C4-2B (cell line): ENCODE results near the gene CDH15.

ENCODE experiments used
- ZFX ChIP-seq: fragments of 450-650 bp; IDR thresholded peaks from 2 replicates; pipeline ENCODE4 v1.6.1; 2017
- TF ChIP-seq, protein P1 (sequence below): fragments of 450-650 bp; conservative IDR thresholded peaks from 2 replicates; pipeline ENCODE4 v1.5.1; 2017; ENCODE audit warnings: mild to moderate bottlenecking

DNA sequence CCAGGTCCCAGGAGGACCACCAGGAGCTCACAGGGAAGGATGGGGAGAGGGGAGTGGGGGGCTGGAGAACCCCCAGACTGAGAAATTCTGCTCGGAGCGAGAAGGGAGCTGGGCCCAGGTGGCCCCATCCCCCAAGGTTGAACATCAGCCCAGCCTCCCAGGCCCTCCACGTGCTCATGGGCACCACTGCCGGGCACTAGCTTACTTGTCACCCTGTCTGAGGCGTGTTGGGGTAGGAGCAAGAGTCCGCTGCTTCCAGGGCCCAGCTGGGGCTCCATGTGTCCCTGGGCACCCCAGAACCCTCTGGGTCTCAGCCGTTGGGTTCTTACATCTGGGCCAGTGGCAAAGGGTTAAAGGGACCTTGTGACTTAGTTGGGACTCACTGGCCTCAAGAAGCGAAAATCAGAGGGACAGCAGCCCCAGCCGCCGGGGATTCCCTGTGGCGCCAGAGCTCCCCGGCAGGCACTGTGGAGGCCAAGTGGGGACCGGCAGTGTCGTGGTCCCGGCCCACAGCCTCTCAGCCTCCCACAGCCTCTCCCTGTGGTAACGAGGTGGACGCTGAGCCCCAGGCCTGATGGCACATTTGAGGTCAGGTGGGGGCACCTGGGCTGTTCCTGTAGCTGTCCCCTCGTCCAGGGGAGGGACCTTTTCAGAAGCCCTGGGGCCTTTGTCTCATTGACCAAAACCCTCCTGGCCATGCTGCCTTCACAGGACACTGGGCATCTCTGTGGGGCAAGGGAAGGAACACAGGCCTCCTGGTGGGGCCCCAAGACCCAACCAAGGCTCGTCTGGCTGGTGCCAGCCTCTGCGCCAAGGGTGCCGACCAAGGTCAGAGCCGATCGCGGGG lies 33.7 kb upstream of the CDH15 start:
- TF ChIP-seq, protein P1, sequence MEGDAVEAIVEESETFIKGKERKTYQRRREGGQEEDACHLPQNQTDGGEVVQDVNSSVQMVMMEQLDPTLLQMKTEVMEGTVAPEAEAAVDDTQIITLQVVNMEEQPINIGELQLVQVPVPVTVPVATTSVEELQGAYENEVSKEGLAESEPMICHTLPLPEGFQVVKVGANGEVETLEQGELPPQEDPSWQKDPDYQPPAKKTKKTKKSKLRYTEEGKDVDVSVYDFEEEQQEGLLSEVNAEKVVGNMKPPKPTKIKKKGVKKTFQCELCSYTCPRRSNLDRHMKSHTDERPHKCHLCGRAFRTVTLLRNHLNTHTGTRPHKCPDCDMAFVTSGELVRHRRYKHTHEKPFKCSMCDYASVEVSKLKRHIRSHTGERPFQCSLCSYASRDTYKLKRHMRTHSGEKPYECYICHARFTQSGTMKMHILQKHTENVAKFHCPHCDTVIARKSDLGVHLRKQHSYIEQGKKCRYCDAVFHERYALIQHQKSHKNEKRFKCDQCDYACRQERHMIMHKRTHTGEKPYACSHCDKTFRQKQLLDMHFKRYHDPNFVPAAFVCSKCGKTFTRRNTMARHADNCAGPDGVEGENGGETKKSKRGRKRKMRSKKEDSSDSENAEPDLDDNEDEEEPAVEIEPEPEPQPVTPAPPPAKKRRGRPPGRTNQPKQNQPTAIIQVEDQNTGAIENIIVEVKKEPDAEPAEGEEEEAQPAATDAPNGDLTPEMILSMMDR: no peak
- TF ChIP-seq ZFX: no peak
